NB4 (cell line): ENCODE results near the gene KCTD7.

Experiments
- CTCF ChIP-seq: IDR thresholded peaks from one replicate; pipeline ENCODE4 v1.5.1; 2012; ENCODE audit warnings: low read depth, low read length
- MYC ChIP-seq: IDR thresholded peaks from 2 replicates; pipeline ENCODE4 v1.6.1; 2011; ENCODE audit warnings: low read depth, low read length
- POLR2A ChIP-seq: IDR thresholded peaks from 2 replicates; pipeline ENCODE4 v1.6.1; 2011; ENCODE audit warnings: mild to moderate bottlenecking; ENCODE audit not compliant: insufficient read length; ENCODE audit errors: extremely low read depth

- TF ChIP-seq CTCF (no peak), POLR2A (no peak), MYC (no peak)
Measured at GRCh38 chr7:66669088-66669487, 40.4 kb downstream of the KCTD7 start.
